Activated CD4-positive, alpha-beta memory T cell treated with anti-CD3 and anti-CD28 coated beads for 36 hours (primary cell): ENCODE data around the gene AMOTL1. TPM values are rescaled to one million over a fixed set of nuclear protein-coding genes. Genes with fewer than 3 reads are reported as not detected.

Experiments
- CTCF ChIA-PET: fragments of 350-600 bp; sonication (Branson Sonifier 250); formaldehyde crosslinking; loops from one replicate; lab custom pipeline; 2021; ENCODE audit warnings: antibody characterized with exemption, inconsistent platforms; lab: Charles Lee
- POLR2A ChIA-PET: fragments of 350-600 bp; sonication (Branson Sonifier 250); formaldehyde crosslinking; loops from one replicate; lab custom pipeline; 2021; ENCODE audit warnings: antibody characterized with exemption; lab: Charles Lee
- DNase-seq: peaks from one replicate; pipeline ENCODE4 v3.0.0-alpha.2; 2020
- H3K27ac Mint-ChIP-seq: one replicate; pipeline ENCODE4 v1.8.0; 2021; ENCODE audit warnings: mixed read lengths
- H3K27me3 Mint-ChIP-seq: one replicate; pipeline ENCODE4 v1.8.0; 2021; ENCODE audit warnings: mixed read lengths
- H3K36me3 Mint-ChIP-seq: one replicate; pipeline ENCODE4 v1.8.0; 2021; ENCODE audit warnings: mixed read lengths
- H3K4me1 Mint-ChIP-seq: one replicate; pipeline ENCODE4 v1.8.0; 2021; ENCODE audit warnings: low read depth, mixed read lengths
- H3K4me3 Mint-ChIP-seq: one replicate; pipeline ENCODE4 v1.8.0; 2021; ENCODE audit warnings: mild to moderate bottlenecking, mixed read lengths
- H3K9me3 Mint-ChIP-seq: one replicate; pipeline ENCODE4 v1.8.0; 2021; ENCODE audit warnings: mixed read lengths
- intact Hi-C: fragments of 100-400 bp; cut with micrococcal nuclease; formaldehyde crosslinking; loops from one replicate; pipeline ENCODE4 v1.15.1; 2023
- total RNA-seq, 2 experiments: library from RNA; stranded (reverse); gene quantifications; one replicate each; pipeline ENCODE4 v1.2.3, GENCODE V29; 2021

Gene AMOTL1
- total RNA-seq, 2 experiments from 2014 or later: 0.24 to 0.31 TPM

DNA sequence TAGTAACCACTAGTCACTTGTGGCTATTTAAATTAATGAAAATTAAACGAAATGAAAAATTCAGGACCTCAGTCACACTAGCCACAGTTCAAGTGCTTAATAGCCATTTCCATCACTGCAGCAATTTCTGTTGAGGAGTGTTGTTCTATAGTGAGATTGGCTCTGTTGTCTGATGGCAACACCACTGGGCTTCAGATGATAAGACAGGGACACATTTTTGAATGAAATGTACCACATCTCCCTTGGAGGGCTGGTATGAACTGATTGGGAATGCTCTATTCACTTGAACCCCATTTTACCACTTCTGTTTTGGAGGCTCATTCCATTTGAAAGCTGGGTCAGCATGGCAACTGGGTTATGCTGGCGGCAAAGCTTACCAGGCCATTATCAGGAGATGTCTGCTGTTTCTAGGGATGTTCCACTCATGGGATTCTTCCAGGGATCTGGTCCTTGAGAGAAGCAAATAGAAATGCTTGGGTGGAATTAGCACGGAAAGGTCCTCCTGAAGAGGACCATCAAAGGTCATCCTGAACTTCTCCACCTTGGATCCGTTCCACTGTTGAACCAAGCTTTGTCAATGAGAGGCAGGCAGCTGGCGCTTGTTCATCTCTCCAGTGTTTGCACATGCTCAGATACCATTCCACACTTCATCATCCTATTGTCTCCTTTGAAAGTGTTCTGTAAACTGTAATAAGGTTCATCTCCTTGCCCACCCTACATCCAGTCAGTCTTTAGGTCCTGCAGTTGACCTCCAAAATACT lies 7.6 kb downstream of the AMOTL1 start:
- CTCF ChIA-PET: interaction anchor here (1.4 kb wide), 1 partner anchor 9 kb away, joined by 5 read pairs; no protein-coding TSS in a partner anchor
- Mint-ChIP-seq H3K9me3 (no peaks in the 10 kb centered on the region), H3K36me3 (no peaks in the 10 kb centered on the region), H3K4me3 (no peak overlapping the region), H3K4me1 (peaks cover 5% of the 10 kb centered on the region), H3K27ac (no peak overlapping the region), H3K27me3 (peaks cover 29% of the 10 kb centered on the region)
- POLR2A ChIA-PET: no interaction called here
- intact Hi-C loops: no loop called here
- no peak for DNase-seq

DNA sequence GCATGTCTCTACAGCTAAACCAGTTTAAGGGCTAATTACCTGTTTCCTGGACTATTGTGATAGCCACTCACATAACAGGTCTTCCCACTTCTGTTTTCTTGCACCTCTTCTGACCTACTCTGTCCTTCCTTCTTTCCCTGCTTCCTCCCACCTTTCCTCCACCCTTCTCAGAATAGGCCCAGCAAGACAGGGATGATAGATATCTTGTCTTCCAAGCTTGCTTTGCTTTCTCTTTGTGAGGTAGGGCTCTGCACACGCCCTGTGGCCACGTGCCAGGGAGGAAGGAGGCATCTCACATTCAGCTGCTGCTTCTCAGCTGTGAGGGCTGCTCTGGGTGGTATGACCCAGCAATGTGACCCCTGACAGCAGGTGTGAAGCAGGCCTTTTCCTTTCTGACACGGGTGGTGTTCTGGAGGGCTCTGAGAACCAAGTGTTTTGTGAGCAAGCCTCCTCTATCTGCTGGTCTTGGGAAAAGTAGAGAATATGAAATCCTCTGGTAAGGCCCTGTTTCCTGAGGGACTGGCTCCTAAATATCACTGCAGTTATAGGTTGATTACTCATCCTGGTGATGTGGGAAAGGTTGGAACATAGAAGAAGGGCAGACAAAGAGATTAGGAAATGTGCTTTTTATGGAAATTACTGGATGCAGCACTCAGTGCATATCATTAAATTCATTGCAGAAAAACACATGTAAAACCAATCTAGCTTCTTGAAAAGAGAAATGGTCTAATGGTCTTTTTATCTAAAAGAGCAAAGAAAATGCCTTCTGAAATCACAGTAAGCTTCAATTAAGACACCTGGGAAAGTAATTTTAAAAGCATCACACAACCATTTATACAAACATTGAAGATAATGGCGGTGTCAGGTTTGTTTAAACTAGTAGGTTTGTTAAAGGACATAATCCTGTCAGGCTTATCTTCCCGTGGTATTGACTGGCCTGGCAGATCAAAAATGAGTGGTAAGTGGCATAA lies 8.5 kb downstream of the AMOTL1 start:
- H3K27ac Mint-ChIP-seq: no peak overlapping the region
- H3K36me3 Mint-ChIP-seq: no peaks in the 10 kb centered on the region
- ChIA-PET CTCF (interaction anchor here (1.4 kb wide), 1 partner anchor 8 kb away, joined by 5 read pairs; no protein-coding TSS in a partner anchor), POLR2A (no interaction called here)
- no peak overlapping the region for H3K4me3 Mint-ChIP-seq
- DNase-seq: no peak
- no peaks in the 10 kb centered on the region for H3K9me3 Mint-ChIP-seq
- intact Hi-C loops: no loop called here
- H3K27me3 Mint-ChIP-seq: peaks cover 23% of the 10 kb centered on the region
- H3K4me1 Mint-ChIP-seq: peaks cover 8% of the 10 kb centered on the region

DNA sequence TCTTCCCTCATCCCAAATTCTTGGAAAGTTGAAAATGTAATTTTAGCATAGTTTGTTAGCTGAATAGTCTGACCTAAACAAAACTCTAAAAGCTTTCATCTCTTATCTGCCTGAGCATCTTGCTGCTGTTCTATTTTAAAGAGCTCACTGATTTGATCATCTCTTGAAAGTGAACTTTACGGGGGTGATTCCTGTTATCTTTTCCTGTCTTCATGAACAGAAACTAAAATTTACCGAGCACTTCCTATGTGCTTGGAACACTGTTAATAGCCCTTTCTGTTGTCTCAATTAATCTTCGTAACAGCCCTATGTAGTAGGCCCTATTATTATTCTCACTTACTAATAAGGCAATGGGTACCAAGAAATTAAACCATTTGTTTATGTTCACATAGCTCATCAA lies 12.3 kb downstream of the AMOTL1 start:
- H3K27me3 Mint-ChIP-seq: peaks cover 4% of the 10 kb centered on the region
- H3K36me3 Mint-ChIP-seq: no peaks in the 10 kb centered on the region
- H3K27ac Mint-ChIP-seq: no peak overlapping the region
- no peak for DNase-seq
- no peak overlapping the region for H3K4me3 Mint-ChIP-seq
- peaks cover 8% of the 10 kb centered on the region for H3K4me1 Mint-ChIP-seq
- CTCF ChIA-PET: interaction anchor here (1.3 kb wide), 1 partner anchor 117 kb away, joined by 5 read pairs; no protein-coding TSS in a partner anchor
- intact Hi-C loops: loop anchor here (10.0 kb wide), 1 partner anchor 156 kb away; no protein-coding TSS in a partner anchor
- H3K9me3 Mint-ChIP-seq: no peaks in the 10 kb centered on the region
- POLR2A ChIA-PET: no interaction called here

DNA sequence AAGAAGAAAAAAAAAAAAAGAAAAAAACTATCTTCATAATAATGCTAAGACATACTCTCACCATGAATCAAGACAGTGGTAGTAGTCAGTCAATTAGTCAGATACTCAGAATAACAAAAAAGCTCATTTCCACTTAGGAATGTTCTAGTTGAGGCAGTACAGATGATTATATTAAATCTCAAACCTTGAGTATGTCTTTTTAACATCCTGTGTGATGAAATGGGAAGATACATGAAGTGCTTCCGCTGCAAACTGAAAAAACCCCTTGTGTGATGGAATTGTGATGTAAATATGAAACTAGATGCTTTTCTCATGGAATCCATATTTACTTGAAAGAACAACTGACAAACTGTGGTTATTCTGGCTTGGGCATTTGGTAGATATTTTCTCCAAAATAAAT lies 13.7 kb downstream of the AMOTL1 start:
- CTCF ChIA-PET: no interaction called here
- intact Hi-C loops: loop anchor here (10.0 kb wide), 1 partner anchor 157 kb away; no protein-coding TSS in a partner anchor
- H3K27me3 Mint-ChIP-seq: peaks cover 5% of the 10 kb centered on the region

GRCh38 chr11:94782446-94782845 lies 14.3 kb downstream of the AMOTL1 start:
- H3K27ac Mint-ChIP-seq: no peak overlapping the region
- DNase-seq: no peak
- no peak overlapping the region for H3K4me3 Mint-ChIP-seq
- ChIA-PET CTCF (interaction anchor here (0.8 to 1.2 kb wide), 2 partner anchors 54 to 114 kb away, joined by 3 read pairs; no protein-coding TSS in a partner anchor), POLR2A (no interaction called here)
- intact Hi-C loops: loop anchor here (10.0 kb wide), 1 partner anchor 158 kb away; no protein-coding TSS in a partner anchor
- peaks cover 5% of the 10 kb centered on the region for H3K27me3 Mint-ChIP-seq
- peaks cover 8% of the 10 kb centered on the region for H3K4me1 Mint-ChIP-seq
- no peaks in the 10 kb centered on the region for H3K36me3 Mint-ChIP-seq
- H3K9me3 Mint-ChIP-seq: no peaks in the 10 kb centered on the region

More for the DNA sequence above, 13.7 kb downstream of the AMOTL1 start:
- POLR2A ChIA-PET: no interaction called here
- peaks cover 8% of the 10 kb centered on the region for H3K4me1 Mint-ChIP-seq
- DNase-seq: no peak
- no peaks in the 10 kb centered on the region for H3K36me3 Mint-ChIP-seq
- no peaks in the 10 kb centered on the region for H3K9me3 Mint-ChIP-seq
- no peak overlapping the region for H3K4me3 Mint-ChIP-seq
- H3K27ac Mint-ChIP-seq: no peak overlapping the region

DNA sequence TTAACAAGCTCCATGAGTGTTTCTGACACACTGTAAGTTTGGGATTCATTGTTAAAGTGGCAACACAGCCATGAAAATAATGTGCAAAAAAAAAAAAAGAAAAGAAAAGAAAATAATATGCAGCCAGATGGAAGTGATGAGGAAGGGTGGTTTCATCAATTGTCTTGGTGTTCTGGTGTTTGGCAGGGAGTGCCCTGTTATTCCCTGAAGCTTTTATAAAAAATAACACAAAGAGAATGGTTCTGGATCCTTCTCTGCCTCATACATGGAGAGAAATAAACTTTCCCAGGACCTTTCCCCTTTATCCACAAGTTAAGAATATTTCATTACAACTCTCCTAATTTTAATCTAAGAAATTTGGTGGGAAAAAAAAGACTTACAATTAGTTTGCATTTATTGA lies 16.7 kb downstream of the AMOTL1 start:
- no peak overlapping the region for H3K4me3 Mint-ChIP-seq
- POLR2A ChIA-PET: no interaction called here
- peaks cover 8% of the 10 kb centered on the region for H3K4me1 Mint-ChIP-seq
- no peak overlapping the region for H3K27ac Mint-ChIP-seq
- CTCF ChIA-PET: interaction anchor here (0.7 to 1.7 kb wide), 4 partner anchors 9 to 113 kb away, joined by 3 to 13 read pairs (median 4); no protein-coding TSS in a partner anchor
- intact Hi-C loops: loop anchor here (10.0 kb wide), 1 partner anchor 160 kb away; no protein-coding TSS in a partner anchor
- peaks cover 1% of the 10 kb centered on the region for H3K27me3 Mint-ChIP-seq
- DNase-seq: no peak
- no peaks in the 10 kb centered on the region for H3K9me3 Mint-ChIP-seq
- no peaks in the 10 kb centered on the region for H3K36me3 Mint-ChIP-seq

DNA sequence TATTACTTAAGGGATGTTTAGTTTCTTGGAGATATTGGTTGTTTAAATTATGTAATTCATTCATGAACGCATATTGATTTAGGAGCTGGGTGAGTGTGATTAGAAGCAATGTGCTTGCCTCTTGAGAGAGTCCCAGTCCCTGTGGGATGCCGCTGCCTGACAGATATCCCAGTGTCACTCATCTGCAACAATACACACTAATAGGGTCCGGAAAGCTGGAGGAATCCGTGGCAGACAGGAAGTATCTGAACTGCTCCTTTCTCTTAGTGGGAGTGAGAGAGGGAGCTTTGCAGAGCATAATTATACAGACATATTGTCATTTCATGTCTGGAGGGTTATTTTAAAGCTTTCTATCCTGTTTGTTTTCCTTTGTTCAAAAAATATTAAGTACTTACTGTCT lies 17.4 kb downstream of the AMOTL1 start:
- Mint-ChIP-seq H3K27ac (no peak overlapping the region), H3K36me3 (no peaks in the 10 kb centered on the region), H3K4me3 (no peak overlapping the region), H3K4me1 (peaks cover 5% of the 10 kb centered on the region), H3K27me3 (peaks cover 1% of the 10 kb centered on the region), H3K9me3 (no peaks in the 10 kb centered on the region)
- CTCF ChIA-PET: interaction anchor here (0.6 to 1.7 kb wide), 5 partner anchors 9 to 873 kb away, joined by 3 to 13 read pairs (median 3); no protein-coding TSS in a partner anchor
- intact Hi-C loops: loop anchor here (10.0 kb wide), 1 partner anchor 161 kb away; no protein-coding TSS in a partner anchor
- POLR2A ChIA-PET: no interaction called here
- no peak for DNase-seq

- H3K27me3 Mint-ChIP-seq: peaks cover 1% of the 10 kb centered on the region
- no peak for DNase-seq
- no peaks in the 10 kb centered on the region for H3K9me3 Mint-ChIP-seq
- no peaks in the 10 kb centered on the region for H3K36me3 Mint-ChIP-seq
- H3K27ac Mint-ChIP-seq: no peak overlapping the region
- no peaks in the 10 kb centered on the region for H3K4me1 Mint-ChIP-seq
- H3K4me3 Mint-ChIP-seq: no peak overlapping the region
- intact Hi-C loops: loop anchor here (1.0 to 10.0 kb wide), 3 partner anchors 90 to 162 kb away; no protein-coding TSS in a partner anchor
- ChIA-PET POLR2A (no interaction called here), CTCF (interaction anchor here (0.6 to 2.0 kb wide), 6 partner anchors 8 to 978 kb away, joined by 3 to 24 read pairs (median 4); no protein-coding TSS in a partner anchor)
These were observed 18.3 kb downstream of the AMOTL1 start for GRCh38 chr11:94786264-94787126.

GRCh38 chr11:94787801-94788200 lies 19.6 kb downstream of the AMOTL1 start:
- H3K9me3 Mint-ChIP-seq: no peaks in the 10 kb centered on the region
- CTCF ChIA-PET: interaction anchor here (2.0 kb wide), 1 partner anchor 110 kb away, joined by 24 read pairs; no protein-coding TSS in a partner anchor
- POLR2A ChIA-PET: no interaction called here

DNA sequence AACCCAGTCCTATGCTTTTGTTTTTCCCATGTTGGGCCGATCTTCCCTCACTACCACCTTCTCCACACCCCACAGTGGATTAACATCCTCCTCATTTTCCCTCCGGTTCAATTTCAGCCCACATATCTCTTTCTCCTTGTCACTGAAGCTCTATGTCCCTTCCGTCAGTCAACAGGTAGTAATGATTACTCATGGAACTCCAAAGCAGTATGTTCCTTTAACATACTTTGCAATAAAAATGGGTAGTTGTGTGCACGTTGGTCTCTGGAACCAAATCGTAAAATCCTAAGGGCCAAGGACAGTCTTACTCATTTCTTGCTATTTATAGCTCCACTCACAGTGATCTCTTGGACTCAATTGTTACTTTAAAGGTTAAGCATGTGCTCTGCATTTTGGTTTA lies 20.2 kb downstream of the AMOTL1 start:
- CTCF ChIA-PET: interaction anchor here (1.0 kb wide), 1 partner anchor 24 kb away, joined by 3 read pairs; no protein-coding TSS in a partner anchor
- DNase-seq: no peak
- H3K4me3 Mint-ChIP-seq: no peak overlapping the region
- H3K27me3 Mint-ChIP-seq: peaks cover 4% of the 10 kb centered on the region
- POLR2A ChIA-PET: no interaction called here
- H3K9me3 Mint-ChIP-seq: no peaks in the 10 kb centered on the region
- no peak overlapping the region for H3K27ac Mint-ChIP-seq
- intact Hi-C loops: loop anchor here (10.0 kb wide), 1 partner anchor 164 kb away; no protein-coding TSS in a partner anchor
- no peaks in the 10 kb centered on the region for H3K4me1 Mint-ChIP-seq
- no peaks in the 10 kb centered on the region for H3K36me3 Mint-ChIP-seq

More at GRCh38 chr11:94787801-94788200, 19.6 kb downstream of the AMOTL1 start:
- Mint-ChIP-seq H3K36me3 (no peaks in the 10 kb centered on the region), H3K4me1 (no peaks in the 10 kb centered on the region), H3K27ac (no peak overlapping the region), H3K27me3 (peaks cover 4% of the 10 kb centered on the region), H3K4me3 (no peak overlapping the region)
- DNase-seq: no peak
- intact Hi-C loops: loop anchor here (10.0 kb wide), 1 partner anchor 163 kb away; no protein-coding TSS in a partner anchor

DNA sequence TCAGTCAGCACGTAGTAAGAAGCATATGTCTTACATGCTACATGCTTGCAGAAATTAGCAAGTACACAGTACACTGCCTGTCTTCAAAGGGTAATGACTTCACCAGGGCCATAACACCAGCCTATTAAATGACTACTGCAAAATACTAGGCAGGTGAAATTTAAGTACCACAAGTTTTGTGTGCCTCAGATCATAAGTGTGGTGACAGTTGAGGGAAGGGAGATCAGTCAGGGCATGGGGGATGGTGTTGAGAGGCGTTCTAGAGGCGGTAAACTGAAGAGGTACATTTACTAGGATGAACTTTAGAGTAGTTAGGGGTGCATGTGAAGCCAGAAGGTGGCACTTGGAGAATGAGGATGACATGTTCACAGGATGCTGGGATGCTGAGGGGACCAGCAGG lies 22.0 kb downstream of the AMOTL1 start:
- no peaks in the 10 kb centered on the region for H3K4me1 Mint-ChIP-seq
- H3K36me3 Mint-ChIP-seq: no peaks in the 10 kb centered on the region
- no peak for DNase-seq
- H3K4me3 Mint-ChIP-seq: no peak overlapping the region
- H3K9me3 Mint-ChIP-seq: no peaks in the 10 kb centered on the region
- H3K27me3 Mint-ChIP-seq: peaks cover 4% of the 10 kb centered on the region
- ChIA-PET POLR2A (no interaction called here), CTCF (no interaction called here)
- intact Hi-C loops: no loop called here
- no peak overlapping the region for H3K27ac Mint-ChIP-seq
